HG03196 (cell line): ENCODE measurements around the gene MAB21L2.

Source experiments
- ATAC-seq: cut with Tn5 transposase; IDR thresholded peaks from one replicate; pipeline ENCODE4 v1.9.1; 2021; ENCODE audit not compliant: unreplicated experiment

The MAB21L2 gene

GRCh38 chr4:150600812-150601445 is 19.0 kb downstream of the MAB21L2 start:
- ATAC-seq: no peak

GRCh38 chr4:150609131-150609530 is 27.2 kb downstream of the MAB21L2 start:
- no peak for ATAC-seq

- no peak for ATAC-seq
These were observed 37.1 kb downstream of the MAB21L2 start for GRCh38 chr4:150619042-150619441.

GRCh38 chr4:150624055-150624454 is 42.1 kb downstream of the MAB21L2 start:
- no peak for ATAC-seq

GRCh38 chr4:150625033-150625432 is 43.1 kb downstream of the MAB21L2 start:
- ATAC-seq: no peak

- no peak for ATAC-seq
These were observed 46.1 kb downstream of the MAB21L2 start for GRCh38 chr4:150628073-150628472.

- no peak for ATAC-seq
These were observed 50.7 kb downstream of the MAB21L2 start for GRCh38 chr4:150632639-150633038.
